Subcutaneous abdominal adipose tissue (tissue), 5 donors: ENCODE results near the gene ZNF135.

Source experiments
- H3K27ac ChIP-seq: one replicate; pipeline ENCODE4 v1.7.0; 2013; ENCODE audit warnings: low read depth, mild to moderate bottlenecking, inconsistent platforms, low read length, moderate library complexity
- H3K27me3 ChIP-seq, 5 donors: one replicate each; pipeline ENCODE4 v1.7.0; 2013; ENCODE audit warnings: low read length in 5 of 5, inconsistent platforms in 1 of 5; ENCODE audit not compliant: control insufficient read depth in 5 of 5, insufficient read depth in 4 of 5
- H3K36me3 ChIP-seq, 5 donors: one replicate each; pipeline ENCODE4 v1.7.0; 2013; ENCODE audit warnings: low read length in 5 of 5; ENCODE audit not compliant: control insufficient read depth in 5 of 5, insufficient read depth in 5 of 5
- H3K4me1 ChIP-seq, 5 donors: one replicate each; pipeline ENCODE4 v1.7.0; 2013; ENCODE audit warnings: low read length in 5 of 5, mild to moderate bottlenecking in 3 of 5, moderate library complexity in 1 of 5; ENCODE audit not compliant: control insufficient read depth in 5 of 5, insufficient read depth in 5 of 5
- H3K4me3 ChIP-seq, 5 donors: one replicate each; pipeline ENCODE4 v1.7.0; 2013; ENCODE audit warnings: low read length in 5 of 5, low read depth in 1 of 5
- H3K9ac ChIP-seq, 5 donors: one replicate each; pipeline ENCODE4 v1.7.0; 2013; ENCODE audit warnings: low read length in 5 of 5, mild to moderate bottlenecking in 4 of 5, moderate library complexity in 3 of 5
- H3K9me3 ChIP-seq, 5 donors: one replicate each; pipeline ENCODE4 v1.7.0; 2013; ENCODE audit warnings: low read length in 5 of 5; ENCODE audit not compliant: control insufficient read depth in 5 of 5
- donor health status: healthy.
- donor health status: healthy.
- donor health status: healthy.
- donor health status: healthy.
- donor health status: healthy.

ZNF135 gene

GRCh38 chr19:58059671-58060078 is 593 bp downstream of the ZNF135 start:
- H3K27ac ChIP-seq, result peak overlapping the region; percentile 70
- peaks cover 0 to 23% (median 16%) of the 10 kb centered on the region in 5 donors for H3K4me1 ChIP-seq
- peaks cover 2 to 18% (median 13%) of the 10 kb centered on the region in 5 donors for H3K36me3 ChIP-seq
- H3K9me3 ChIP-seq, result peaks cover 11 to 45% (median 36%) of the 10 kb centered on the region in 5 donors
- H3K27me3 ChIP-seq, result no peaks in the 10 kb centered on the region
- peak overlapping the region; percentile 49 to 91 (median 77) for H3K4me3 ChIP-seq
- H3K9ac ChIP-seq, result peak overlapping the region in 4 of 5 donors; percentile 61 to 79 (median 70)

GRCh38 chr19:58060231-58060630 is 1.1 kb downstream of the ZNF135 start:
- no peak overlapping the region for H3K27ac ChIP-seq
- peak overlapping the region in 4 of 5 donors; percentile 37 to 91 (median 78) for H3K4me3 ChIP-seq
- H3K36me3 ChIP-seq, result peaks cover 5 to 23% (median 17%) of the 10 kb centered on the region in 5 donors
- no peaks in the 10 kb centered on the region for H3K27me3 ChIP-seq
- no peak overlapping the region for H3K9ac ChIP-seq
- H3K9me3 ChIP-seq, result peaks cover 13 to 49% (median 35%) of the 10 kb centered on the region in 5 donors
- H3K4me1 ChIP-seq, result peaks cover 0 to 18% (median 15%) of the 10 kb centered on the region in 5 donors

- peaks cover 0 to 3% (median 0%) of the 10 kb centered on the region in 5 donors for H3K27me3 ChIP-seq
- H3K4me1 ChIP-seq, result peaks cover 6 to 13% (median 11%) of the 10 kb centered on the region in 5 donors
- no peak overlapping the region for H3K27ac ChIP-seq
- peaks cover 17 to 51% (median 44%) of the 10 kb centered on the region in 5 donors for H3K36me3 ChIP-seq
- H3K9ac ChIP-seq, result no peak overlapping the region
- peak overlapping the region in 4 of 5 donors; percentile 0 to 51 (median 32) for H3K4me3 ChIP-seq
- H3K9me3 ChIP-seq, result peaks cover 37 to 73% (median 62%) of the 10 kb centered on the region in 5 donors
Observed at GRCh38 chr19:58063712-58064111, 4.6 kb downstream of the ZNF135 start.

- H3K9ac ChIP-seq, result peak overlapping the region in 1 of 5 donors; percentile 68
- peak overlapping the region; percentile 32 to 65 (median 53) for H3K4me3 ChIP-seq
Observed at GRCh38 chr19:58067240-58067912, 8.3 kb downstream of the ZNF135 start.

GRCh38 chr19:58079792-58080191 is 20.7 kb downstream of the ZNF135 start:
- Histone ChIP-seq H3K27ac (no peak overlapping the region), H3K4me3 (peak overlapping the region in 2 of 5 donors; percentile 31 to 41), H3K36me3 (peaks cover 0 to 11% (median 10%) of the 10 kb centered on the region in 5 donors), H3K9ac (no peak overlapping the region), H3K27me3 (no peaks in the 10 kb centered on the region), H3K4me1 (no peaks in the 10 kb centered on the region), H3K9me3 (peaks cover 23 to 87% (median 78%) of the 10 kb centered on the region in 5 donors)

More at GRCh38 chr19:58067240-58067912, 8.3 kb downstream of the ZNF135 start:
- peaks cover 0 to 3% (median 0%) of the 10 kb centered on the region in 5 donors for H3K27me3 ChIP-seq
- H3K36me3 ChIP-seq, result peaks cover 23 to 51% (median 45%) of the 10 kb centered on the region in 5 donors
- H3K4me1 ChIP-seq, result peaks cover 0 to 6% (median 0%) of the 10 kb centered on the region in 5 donors
- peaks cover 41 to 89% (median 87%) of the 10 kb centered on the region in 5 donors for H3K9me3 ChIP-seq
- no peak overlapping the region for H3K27ac ChIP-seq

- H3K27me3 ChIP-seq, result no peaks in the 10 kb centered on the region
- H3K36me3 ChIP-seq, result peaks cover 0 to 38% (median 37%) of the 10 kb centered on the region in 5 donors
- H3K4me1 ChIP-seq, result no peaks in the 10 kb centered on the region
- H3K9ac ChIP-seq, result no peak overlapping the region
- peaks cover 19 to 83% (median 76%) of the 10 kb centered on the region in 5 donors for H3K9me3 ChIP-seq
- peak overlapping the region in 3 of 5 donors; percentile 27 to 63 (median 37) for H3K4me3 ChIP-seq
- H3K27ac ChIP-seq, result no peak overlapping the region
Observed at GRCh38 chr19:58083021-58083420, 23.9 kb downstream of the ZNF135 start.

- H3K36me3 ChIP-seq, result peaks cover 0 to 47% (median 40%) of the 10 kb centered on the region in 5 donors
- peaks cover 19 to 80% (median 75%) of the 10 kb centered on the region in 5 donors for H3K9me3 ChIP-seq
- H3K9ac ChIP-seq, result no peak overlapping the region
- no peaks in the 10 kb centered on the region for H3K27me3 ChIP-seq
- no peak overlapping the region for H3K27ac ChIP-seq
- no peaks in the 10 kb centered on the region for H3K4me1 ChIP-seq
- peak overlapping the region in 2 of 5 donors; percentile 27 to 54 for H3K4me3 ChIP-seq
Observed at GRCh38 chr19:58084596-58085347, 25.7 kb downstream of the ZNF135 start.

GRCh38 chr19:58085348-58085875 is 26.3 kb downstream of the ZNF135 start:
- no peak overlapping the region for H3K27ac ChIP-seq
- no peak overlapping the region for H3K9ac ChIP-seq
- H3K4me1 ChIP-seq, result no peaks in the 10 kb centered on the region
- peaks cover 0 to 47% (median 40%) of the 10 kb centered on the region in 5 donors for H3K36me3 ChIP-seq
- H3K4me3 ChIP-seq, result peak overlapping the region in 3 of 5 donors; percentile 17 to 54 (median 27)
- peaks cover 14 to 81% (median 73%) of the 10 kb centered on the region in 5 donors for H3K9me3 ChIP-seq
- H3K27me3 ChIP-seq, result no peaks in the 10 kb centered on the region

GRCh38 chr19:58086825-58087710 is 28.0 kb downstream of the ZNF135 start:
- Histone ChIP-seq H3K27me3 (no peaks in the 10 kb centered on the region), H3K4me3 (no peak overlapping the region), H3K4me1 (no peaks in the 10 kb centered on the region), H3K36me3 (peaks cover 0 to 47% (median 44%) of the 10 kb centered on the region in 5 donors), H3K27ac (no peak overlapping the region), H3K9me3 (peaks cover 8 to 71% (median 66%) of the 10 kb centered on the region in 5 donors), H3K9ac (no peak overlapping the region)
